ENCODE results near the gene FGF8. TPM values are rescaled to one million over a fixed set of nuclear protein-coding genes. Genes with fewer than 3 reads are reported as not detected.

Gene FGF8
- total RNA-seq, 1 donor from 2014 or later: 0.35 TPM

DNA sequence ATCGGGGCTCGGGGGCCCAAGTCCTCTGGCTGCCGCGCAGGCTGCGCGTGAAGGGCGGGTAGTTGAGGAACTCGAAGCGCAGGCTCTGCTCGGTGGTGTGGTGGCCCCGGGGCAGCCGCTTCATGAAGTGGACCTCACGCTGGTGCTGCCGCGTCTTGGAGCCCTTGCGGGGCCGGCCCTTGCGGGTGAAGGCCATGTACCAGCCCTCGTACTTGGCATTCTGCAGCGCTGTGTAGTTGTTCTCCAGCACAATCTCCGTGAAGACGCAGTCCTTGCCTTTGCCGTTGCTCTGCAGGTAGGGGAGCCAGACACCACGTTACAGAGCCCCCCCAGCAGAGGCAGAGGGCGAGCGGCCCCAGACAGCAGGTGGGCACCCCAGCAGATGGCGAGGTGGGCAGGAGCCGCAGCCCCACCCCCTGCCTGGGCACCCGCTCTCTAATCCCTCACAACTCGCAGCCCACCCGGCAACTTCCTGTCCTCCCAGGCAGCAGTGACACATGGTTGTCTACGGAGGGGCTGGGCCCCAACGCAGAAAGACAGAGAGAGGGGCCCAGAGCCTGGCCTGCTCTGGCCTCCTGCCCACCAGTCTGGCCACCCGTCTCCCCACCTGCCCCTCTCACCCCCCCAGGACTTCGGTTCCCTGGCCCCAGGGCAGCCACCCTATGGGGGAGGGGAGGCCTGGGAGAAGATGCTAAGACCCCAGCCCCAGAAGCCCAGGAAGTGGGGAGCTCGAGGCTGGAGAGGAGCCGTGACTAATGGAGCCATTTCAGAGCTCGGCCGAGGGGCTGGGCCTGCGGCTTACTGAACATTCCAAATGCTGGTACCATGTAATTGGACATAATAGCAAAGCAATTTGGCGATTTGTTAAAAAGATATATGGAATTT is 5.3 kb downstream of the FGF8 start:
- intact Hi-C loops (cut with micrococcal nuclease): loop anchor here (10.0 kb wide), 2 partner anchors 606 to 636 kb away; partner anchors contain the start of gene TLX1
- H3K4me1 Mint-ChIP-seq: no peaks in the 10 kb centered on the region
- no peak overlapping the region for H3K27ac Mint-ChIP-seq
- no peak overlapping the region for H3K4me3 Mint-ChIP-seq
- no peak for DNase-seq
- no peaks in the 10 kb centered on the region for H3K9me3 Mint-ChIP-seq
- H3K27me3 Mint-ChIP-seq: peaks cover 64% of the 10 kb centered on the region
- H3K36me3 Mint-ChIP-seq (ENCODE audit: low read depth): no peaks in the 10 kb centered on the region

DNA sequence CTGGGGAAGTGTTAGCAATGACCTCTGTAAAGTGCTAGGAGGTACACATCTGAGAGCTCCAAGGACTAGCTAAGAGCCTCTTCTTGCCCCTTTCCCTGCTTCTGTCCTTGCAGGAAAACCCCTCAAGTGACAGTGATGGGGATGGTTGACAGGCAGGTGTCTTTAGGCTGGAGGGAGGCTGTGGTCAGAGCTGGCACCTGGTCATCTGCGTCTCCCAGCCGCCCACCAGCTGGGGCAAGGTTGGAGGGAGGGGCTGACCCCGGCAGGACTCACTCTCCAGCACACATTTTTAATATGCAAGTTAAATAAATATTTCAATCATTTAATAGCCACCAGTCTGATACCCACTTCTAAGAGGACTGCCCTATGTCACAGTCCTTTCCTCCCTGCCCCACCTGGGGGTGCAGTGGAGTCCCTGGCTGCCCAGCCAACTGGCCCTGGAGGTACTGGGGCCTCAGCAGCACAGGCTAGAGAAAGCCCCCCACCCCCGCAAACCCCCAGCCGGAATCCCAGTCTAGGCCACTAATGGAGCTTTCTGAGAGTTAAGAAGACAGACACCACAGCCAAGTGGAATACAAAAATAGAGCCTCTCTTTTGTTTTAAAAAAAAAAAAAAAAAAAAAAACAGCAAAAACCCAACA is 6.3 kb downstream of the FGF8 start:
- no peak overlapping the region for H3K4me3 Mint-ChIP-seq
- H3K9me3 Mint-ChIP-seq: no peaks in the 10 kb centered on the region
- peaks cover 61% of the 10 kb centered on the region for H3K27me3 Mint-ChIP-seq
- intact Hi-C loops (cut with micrococcal nuclease): loop anchor here (10.0 kb wide), 2 partner anchors 605 to 635 kb away; partner anchors contain the start of gene TLX1
- no peak overlapping the region for H3K27ac Mint-ChIP-seq
- no peaks in the 10 kb centered on the region for H3K4me1 Mint-ChIP-seq
- no peaks in the 10 kb centered on the region for H3K36me3 Mint-ChIP-seq (ENCODE audit: low read depth)
- no peak for DNase-seq

DNA sequence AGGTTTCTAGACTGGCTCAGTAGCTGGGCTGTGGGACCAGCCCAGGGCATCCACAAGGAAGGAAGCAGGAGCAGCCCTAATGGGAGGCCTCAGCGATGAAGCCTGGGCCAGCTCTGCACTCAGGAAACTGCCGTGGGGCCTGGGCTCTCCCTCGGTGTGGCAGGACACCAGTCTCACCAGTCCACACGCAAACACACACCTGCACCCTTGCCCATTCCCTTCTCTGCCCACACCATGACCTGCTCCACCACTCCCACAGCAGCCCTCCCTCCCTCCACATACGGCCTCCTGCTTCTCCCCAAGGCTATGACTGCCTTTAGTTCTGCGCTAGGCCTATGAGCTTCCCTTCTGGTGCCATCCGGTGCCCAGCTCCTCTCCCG is 7.1 kb downstream of the FGF8 start:
- H3K4me3 Mint-ChIP-seq: no peak overlapping the region
- H3K9me3 Mint-ChIP-seq: no peaks in the 10 kb centered on the region
- no peaks in the 10 kb centered on the region for H3K36me3 Mint-ChIP-seq (ENCODE audit: low read depth)
- DNase-seq: no peak
- intact Hi-C loops (cut with micrococcal nuclease): no loop called here
- H3K4me1 Mint-ChIP-seq: no peaks in the 10 kb centered on the region
- no peak overlapping the region for H3K27ac Mint-ChIP-seq
- peaks cover 54% of the 10 kb centered on the region for H3K27me3 Mint-ChIP-seq

DNA sequence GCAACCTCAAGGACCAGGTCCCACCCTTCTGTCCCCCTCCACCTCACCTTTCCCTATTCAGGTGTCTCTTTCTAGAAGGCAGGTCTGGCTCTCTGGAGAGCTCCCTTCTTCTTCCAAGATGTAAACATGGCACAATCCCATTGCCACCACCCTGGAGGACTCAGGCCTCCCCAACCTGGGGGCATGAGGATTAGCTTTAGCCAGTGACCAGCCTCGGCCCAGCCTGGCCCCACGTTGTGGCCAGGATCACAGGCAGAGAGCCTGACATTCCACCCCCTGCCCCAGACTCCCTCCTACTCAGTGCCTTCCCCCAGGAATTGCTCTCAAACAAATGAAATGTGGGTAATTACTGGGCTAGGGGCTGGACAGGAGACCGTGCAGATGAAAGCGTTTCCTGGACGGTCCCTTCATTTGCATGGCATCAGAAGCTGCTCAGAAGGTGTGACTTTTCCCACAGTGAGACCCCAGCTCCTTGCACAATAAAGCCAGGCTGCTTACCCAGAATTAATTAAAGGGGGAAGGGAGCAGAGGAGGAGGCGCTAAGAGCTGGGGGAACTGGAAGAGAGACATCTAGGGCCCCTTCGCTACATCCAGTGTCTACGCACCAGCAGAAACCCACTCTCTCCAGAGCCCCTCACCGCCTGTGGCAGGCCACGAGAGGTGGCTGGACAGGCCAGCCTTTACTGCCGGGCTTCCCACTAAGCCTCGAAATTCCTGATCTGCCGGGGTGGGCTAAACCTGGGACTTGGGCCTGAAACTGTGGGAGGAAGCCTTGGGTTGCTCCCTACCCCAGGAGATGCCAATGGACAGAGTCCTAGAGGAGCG is 7.7 kb downstream of the FGF8 start:
- H3K36me3 Mint-ChIP-seq (ENCODE audit: low read depth): no peaks in the 10 kb centered on the region
- H3K4me3 Mint-ChIP-seq: no peak overlapping the region
- no peak for DNase-seq
- H3K27ac Mint-ChIP-seq: no peak overlapping the region
- H3K27me3 Mint-ChIP-seq: peaks cover 48% of the 10 kb centered on the region
- no peaks in the 10 kb centered on the region for H3K4me1 Mint-ChIP-seq
- intact Hi-C loops (cut with micrococcal nuclease): no loop called here
- H3K9me3 Mint-ChIP-seq: no peaks in the 10 kb centered on the region

DNA sequence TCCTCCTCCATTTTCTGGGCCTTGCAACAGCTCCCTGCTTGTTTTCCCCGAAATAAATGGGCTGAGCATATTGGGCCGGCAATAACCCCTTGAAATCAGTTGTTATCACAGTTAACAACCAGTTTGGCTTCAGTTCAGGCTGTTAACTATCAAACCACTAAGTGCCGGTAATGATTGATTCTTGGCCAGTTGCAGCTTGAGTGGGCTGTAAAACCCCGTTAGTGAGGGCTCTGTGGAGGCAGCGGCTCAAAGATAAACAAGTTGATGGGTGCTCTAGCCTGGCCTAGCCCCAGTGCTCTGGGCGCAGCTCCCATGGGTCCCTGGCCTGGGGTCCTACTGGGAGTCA is 8.3 kb downstream of the FGF8 start:
- Mint-ChIP-seq H3K36me3 (ENCODE audit: low read depth) (no peaks in the 10 kb centered on the region), H3K27me3 (peaks cover 42% of the 10 kb centered on the region), H3K27ac (no peak overlapping the region), H3K4me3 (no peak overlapping the region), H3K4me1 (no peaks in the 10 kb centered on the region), H3K9me3 (no peaks in the 10 kb centered on the region)
- intact Hi-C loops (cut with micrococcal nuclease): no loop called here
- no peak for DNase-seq

DNA sequence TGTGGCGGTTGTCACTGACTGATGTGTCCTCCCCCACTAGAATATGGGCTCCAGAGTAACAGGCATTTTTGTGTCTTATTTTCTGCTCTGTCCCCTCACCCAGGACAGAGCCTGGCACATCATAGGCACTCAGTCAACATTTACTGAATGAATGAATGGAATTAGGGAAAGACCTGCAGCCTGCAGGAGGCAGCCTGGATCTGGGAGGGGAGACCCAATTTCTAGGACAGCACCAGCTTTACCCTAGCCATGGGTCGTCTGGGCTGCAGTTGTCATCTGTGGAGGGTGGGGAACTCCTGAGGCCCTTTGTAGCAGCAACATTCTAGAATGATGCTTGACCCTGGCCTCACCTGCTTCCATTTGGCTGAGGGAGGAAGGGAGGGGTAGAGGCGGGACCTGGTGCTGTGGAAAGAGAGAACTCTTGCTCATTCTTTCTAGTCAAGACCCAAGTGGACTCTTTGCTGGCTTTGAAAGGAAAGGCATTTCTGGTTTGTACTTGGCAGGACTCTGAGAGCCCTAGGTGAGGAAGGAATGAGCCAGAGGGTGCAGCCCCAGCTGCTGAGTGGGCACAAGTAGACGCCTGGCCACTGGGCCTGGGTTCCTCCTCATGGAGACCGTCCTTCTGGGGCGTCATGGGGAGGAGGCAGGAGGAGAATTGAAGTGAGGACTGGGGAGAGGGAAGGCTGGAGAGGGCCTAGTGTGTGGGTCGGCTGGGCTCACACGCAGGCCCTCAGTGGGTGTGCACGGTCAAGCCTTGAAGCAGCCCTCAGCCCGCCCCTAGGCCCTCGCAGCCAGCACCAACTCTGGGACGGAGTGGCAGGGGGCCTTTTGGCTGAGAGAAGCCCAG is 8.9 kb downstream of the FGF8 start:
- H3K4me3 Mint-ChIP-seq: no peak overlapping the region
- DNase-seq: no peak
- no peaks in the 10 kb centered on the region for H3K36me3 Mint-ChIP-seq (ENCODE audit: low read depth)
- H3K9me3 Mint-ChIP-seq: no peaks in the 10 kb centered on the region
- intact Hi-C loops (cut with micrococcal nuclease): no loop called here
- no peaks in the 10 kb centered on the region for H3K4me1 Mint-ChIP-seq
- peaks cover 39% of the 10 kb centered on the region for H3K27me3 Mint-ChIP-seq
- no peak overlapping the region for H3K27ac Mint-ChIP-seq

DNA sequence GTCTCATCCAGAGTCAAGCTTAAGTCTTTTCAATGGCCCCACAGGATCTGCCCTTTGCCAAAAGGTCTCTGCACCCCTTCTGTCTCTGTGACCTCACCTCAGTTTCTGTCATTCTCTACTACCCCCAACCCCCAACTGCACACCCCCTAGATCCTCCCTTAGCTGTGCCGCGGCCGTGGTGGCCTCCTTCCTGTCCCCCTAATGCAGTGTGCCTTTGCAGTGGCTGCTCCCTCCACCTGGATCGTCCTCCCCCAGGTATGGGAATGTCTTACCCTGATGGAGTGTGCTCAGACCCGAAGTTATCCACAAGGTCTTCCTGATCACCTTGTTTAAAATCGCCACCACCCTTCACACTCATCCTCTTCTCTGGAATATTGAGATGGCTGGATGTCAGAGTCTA is 9.6 kb downstream of the FGF8 start:
- no peak for DNase-seq
- no peaks in the 10 kb centered on the region for H3K9me3 Mint-ChIP-seq
- H3K27me3 Mint-ChIP-seq: peaks cover 33% of the 10 kb centered on the region
- no peaks in the 10 kb centered on the region for H3K4me1 Mint-ChIP-seq
- no peak overlapping the region for H3K27ac Mint-ChIP-seq
- intact Hi-C loops (cut with micrococcal nuclease): no loop called here
- H3K4me3 Mint-ChIP-seq: no peak overlapping the region
- no peaks in the 10 kb centered on the region for H3K36me3 Mint-ChIP-seq (ENCODE audit: low read depth)

DNA sequence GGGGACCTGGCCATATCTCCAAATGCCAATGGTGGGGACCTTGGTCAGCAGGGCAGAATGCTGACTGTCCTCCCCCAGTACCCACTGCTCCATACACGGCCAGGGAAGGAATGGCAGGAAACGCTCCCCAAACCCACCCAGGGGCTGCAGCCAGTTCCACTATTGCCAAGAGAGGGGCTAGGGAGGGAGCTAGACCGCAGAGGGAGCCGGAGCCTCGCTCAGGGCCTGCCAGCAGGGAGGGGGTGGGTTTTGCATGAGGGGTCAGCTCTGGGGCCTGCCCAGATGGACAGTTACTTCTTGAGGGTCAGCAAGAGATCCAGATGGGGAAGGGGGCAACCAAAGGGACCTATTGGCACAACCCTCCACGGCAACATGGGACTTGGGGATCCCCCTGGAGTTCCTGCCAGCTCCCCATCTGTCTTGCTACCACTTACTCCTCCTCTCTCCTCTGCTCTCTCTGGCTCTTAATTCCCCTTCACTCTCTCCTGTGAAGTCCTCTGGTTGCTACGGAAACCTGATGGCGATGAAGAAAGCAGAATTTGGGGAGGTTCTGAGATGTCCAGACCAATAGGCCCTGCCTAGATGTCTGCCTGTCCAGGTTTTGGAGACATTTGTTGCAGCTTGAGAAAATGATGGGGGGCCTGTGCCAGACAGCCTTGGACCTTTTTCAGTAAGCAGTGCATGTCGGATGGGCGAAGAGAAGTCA is 12.6 kb downstream of the FGF8 start:
- intact Hi-C loops (cut with micrococcal nuclease): no loop called here
- DNase-seq: no peak
- no peaks in the 10 kb centered on the region for H3K4me1 Mint-ChIP-seq
- H3K27me3 Mint-ChIP-seq: peaks cover 32% of the 10 kb centered on the region
- H3K9me3 Mint-ChIP-seq: no peaks in the 10 kb centered on the region
- no peaks in the 10 kb centered on the region for H3K36me3 Mint-ChIP-seq (ENCODE audit: low read depth)
- no peak overlapping the region for H3K4me3 Mint-ChIP-seq
- H3K27ac Mint-ChIP-seq: no peak overlapping the region

DNA sequence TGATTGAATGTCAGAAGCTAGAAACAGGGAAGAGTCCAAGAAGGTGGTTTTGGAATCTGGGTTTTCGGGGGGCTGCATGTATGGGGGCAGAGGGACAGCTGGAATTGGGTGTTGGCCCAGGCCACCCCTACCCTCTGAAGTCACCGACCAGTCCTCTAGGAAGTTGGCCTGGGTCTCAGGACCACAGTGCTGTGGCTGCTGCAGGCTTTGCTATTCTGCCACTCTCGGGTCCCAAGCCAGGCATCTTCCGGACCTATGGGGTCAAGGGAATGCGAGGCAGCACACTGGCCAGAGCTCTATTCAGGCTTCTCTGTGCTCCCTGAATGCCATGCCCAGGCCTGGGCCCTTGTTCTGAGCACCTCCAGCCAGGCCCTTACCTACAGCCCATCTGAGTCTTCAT is 13.2 kb downstream of the FGF8 start:
- DNase-seq: no peak
- Mint-ChIP-seq H3K27me3 (peaks cover 31% of the 10 kb centered on the region), H3K9me3 (no peaks in the 10 kb centered on the region), H3K27ac (no peak overlapping the region), H3K4me3 (no peak overlapping the region), H3K4me1 (no peaks in the 10 kb centered on the region), H3K36me3 (ENCODE audit: low read depth) (no peaks in the 10 kb centered on the region)
- intact Hi-C loops (cut with micrococcal nuclease): no loop called here

DNA sequence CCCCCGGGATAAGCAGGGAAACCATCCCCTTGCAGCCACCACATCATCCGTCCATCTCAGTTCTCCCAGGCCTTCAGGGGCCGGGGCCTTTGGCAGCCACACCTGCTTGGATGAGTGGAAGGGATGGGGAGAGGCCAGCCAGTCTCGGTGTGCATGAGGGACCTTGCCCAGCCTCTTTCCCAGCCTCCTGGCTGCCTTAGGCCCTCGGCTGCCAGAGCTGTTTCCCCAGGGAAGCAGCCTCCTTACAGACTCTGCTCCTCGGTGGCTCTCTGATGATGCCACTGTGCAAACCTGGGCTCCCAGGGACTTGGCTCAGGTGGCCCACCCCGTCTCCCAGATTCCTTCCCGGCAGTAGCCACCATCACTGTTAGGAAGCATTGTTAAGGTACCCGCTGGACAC is 14.7 kb downstream of the FGF8 start:
- Mint-ChIP-seq H3K27ac (no peak overlapping the region), H3K27me3 (peaks cover 29% of the 10 kb centered on the region), H3K4me1 (no peaks in the 10 kb centered on the region), H3K36me3 (ENCODE audit: low read depth) (no peaks in the 10 kb centered on the region), H3K9me3 (no peaks in the 10 kb centered on the region), H3K4me3 (no peak overlapping the region)
- DNase-seq: no peak
- intact Hi-C loops (cut with micrococcal nuclease): no loop called here

DNA sequence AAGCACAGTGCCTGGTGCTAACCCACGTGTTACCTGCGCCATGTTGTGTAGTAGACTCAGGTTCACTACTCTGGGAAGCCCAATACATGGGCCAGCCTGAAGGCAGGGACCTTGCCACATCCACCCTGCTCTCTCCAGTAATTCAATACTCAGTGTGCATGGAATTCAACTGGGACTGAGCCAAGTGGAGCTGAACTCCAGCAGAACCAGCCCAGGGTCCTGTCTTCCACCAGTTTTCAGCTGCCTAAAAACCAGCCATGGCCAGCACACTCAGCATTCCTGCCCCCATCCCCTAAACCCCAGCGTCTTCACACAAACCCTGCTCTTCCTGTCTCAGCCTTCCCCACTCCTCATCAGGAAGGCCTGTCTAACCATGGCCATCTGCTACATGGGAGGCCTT is 15.4 kb downstream of the FGF8 start:
- Mint-ChIP-seq H3K27me3 (peaks cover 27% of the 10 kb centered on the region), H3K27ac (no peak overlapping the region), H3K4me3 (no peak overlapping the region), H3K4me1 (no peaks in the 10 kb centered on the region), H3K9me3 (no peaks in the 10 kb centered on the region), H3K36me3 (ENCODE audit: low read depth) (no peaks in the 10 kb centered on the region)
- no peak for DNase-seq
- intact Hi-C loops (cut with micrococcal nuclease): no loop called here

DNA sequence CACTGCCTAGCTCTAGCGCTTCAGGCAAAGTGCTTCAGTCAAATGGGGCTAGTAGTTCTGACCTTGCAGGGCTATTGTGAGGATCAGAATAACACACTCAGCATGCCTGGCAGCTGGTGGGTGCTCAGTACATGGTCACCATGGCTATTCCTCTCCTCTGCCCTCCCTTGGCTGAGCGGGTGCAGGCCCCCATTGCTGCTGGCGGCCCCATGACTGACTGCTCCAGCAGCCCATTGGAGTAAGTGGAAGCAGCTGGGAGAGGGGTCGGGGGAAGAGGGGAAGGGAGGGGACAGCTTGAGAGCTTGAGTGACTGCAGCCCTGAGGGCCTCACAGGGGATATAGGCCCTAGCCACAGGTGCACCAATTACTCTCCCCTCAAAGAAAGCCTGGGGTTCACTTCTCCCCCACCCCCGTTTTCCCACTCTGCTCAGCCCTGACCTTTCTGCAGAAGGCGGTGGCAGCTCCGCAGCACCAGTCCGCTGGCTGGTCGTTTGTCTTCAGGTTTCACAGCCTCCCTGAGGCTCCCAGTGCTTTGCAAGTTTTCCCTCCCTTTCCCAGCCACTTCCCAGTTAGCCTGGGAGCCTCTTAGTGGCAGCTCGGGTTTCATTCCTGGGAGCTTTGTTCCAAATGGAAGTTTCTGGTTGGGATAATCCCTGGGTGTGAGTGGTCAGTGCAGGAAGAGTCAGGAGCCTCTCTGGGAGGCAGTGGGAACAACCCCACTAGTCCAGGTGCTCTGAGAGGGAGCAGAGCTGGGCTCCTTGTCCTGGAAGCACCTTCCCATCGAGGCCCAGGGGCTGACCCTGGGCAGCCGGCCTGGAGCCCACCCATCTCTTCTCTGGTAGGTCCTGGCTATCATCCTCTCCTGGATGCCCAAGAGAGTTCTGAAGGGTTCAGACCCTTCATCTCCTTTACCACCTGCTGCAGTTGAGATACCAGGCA is 16.3 kb downstream of the FGF8 start:
- H3K4me1 Mint-ChIP-seq: no peaks in the 10 kb centered on the region
- no peak overlapping the region for H3K4me3 Mint-ChIP-seq
- no peaks in the 10 kb centered on the region for H3K9me3 Mint-ChIP-seq
- no peak overlapping the region for H3K27ac Mint-ChIP-seq
- DNase-seq: no peak
- no peaks in the 10 kb centered on the region for H3K36me3 Mint-ChIP-seq (ENCODE audit: low read depth)
- intact Hi-C loops (cut with micrococcal nuclease): no loop called here
- H3K27me3 Mint-ChIP-seq: peaks cover 27% of the 10 kb centered on the region

Data from activated CD4-positive, alpha-beta T cell treated with anti-CD3 and anti-CD28 coated beads, Interleukin-2, amount 10 ng/mL, durations not matched to agents 24 days and 14 days (primary cell).